ENCODE results near the gene NAA25. TPM values are rescaled to one million over a fixed set of nuclear protein-coding genes. Genes with fewer than 3 reads are reported as not detected.
A peak's percentile ranks its signal among the peaks of the same experiment; 100 is the strongest.

NAA25 gene
- total and polyA plus RNA-seq, 2 of the 4 experiments (the other 2 are of a cell fraction): 10.3 to 25.5 TPM

GRCh38 chr12:112032292-112032691, 76.3 kb downstream of the NAA25 start:
- Histone ChIP-seq H3K4ac (ENCODE audit: low read depth, low read length) (no peak overlapping the region), H2BK15ac (ENCODE audit: low read depth, low read length) (no peak overlapping the region), H3K4me3 (ENCODE audit: insufficient read depth, low read depth, low read length) (no peak overlapping the region), H3K14ac (replicated peaks; ENCODE audit: low read depth, low read length) (no peak overlapping the region), H3K56ac (ENCODE audit: extremely low read depth, insufficient read depth, low read length) (no peak overlapping the region), H3K18ac (ENCODE audit: low read depth, low read length) (no peak overlapping the region), H4K5ac (ENCODE audit: low read depth, low read length) (no peak overlapping the region), H3K79me1 (ENCODE audit: low read depth in 1 of 2, low read length in 2 of 2) (peaks cover 9 to 25% of the 10 kb centered on the region in 2 experiments; a peak in 3 of 4 replicates), H3K36me3 (ENCODE audit: control insufficient read depth, insufficient read depth, low read length) (peaks cover 34% of the 10 kb centered on the region), H2AFZ (replicated peaks; ENCODE audit: low read length, poor library complexity) (no peak overlapping the region), H2AK9ac (replicated peaks; ENCODE audit: low read depth, low read length, poor library complexity) (no peak overlapping the region), H2BK5ac (ENCODE audit: low read depth, low read length, poor library complexity, severe bottlenecking) (no peak overlapping the region), H2BK120ac (ENCODE audit: low read depth, low read length) (no peak overlapping the region), H3K9me3 (ENCODE audit: control insufficient read depth, insufficient read depth, low read length) (no peaks in the 10 kb centered on the region), H2AK5ac (ENCODE audit: low read depth, low read length) (no peak overlapping the region), H3K27me3 (ENCODE audit: control insufficient read depth, insufficient read depth, low read length) (no peaks in the 10 kb centered on the region), H2BK20ac (ENCODE audit: low read depth, low read length) (no peak overlapping the region), H3K27ac (ENCODE audit: insufficient read depth, low read length) (no peak overlapping the region), H3K4me1 (ENCODE audit: control insufficient read depth, insufficient read depth, low read length) (0 out of 2 replicates have a peak, but pooled peaks cover 2% of the 10 kb centered on the region), H3K4me2 (ENCODE audit: low read depth, low read length) (no peak overlapping the region), H4K8ac (ENCODE audit: low read depth in 2 of 2, low read length in 2 of 2) (no peak overlapping the region), H4K20me1 (ENCODE audit: insufficient read depth, low read length) (peaks cover 3% of the 10 kb centered on the region; the same call in 1 of the 2 replicates), H3K9ac (ENCODE audit: low read depth, low read length) (no peak overlapping the region), H3K9me1 (ENCODE audit: insufficient read depth, low read length) (no peaks in the 10 kb centered on the region), H4K91ac (ENCODE audit: insufficient read depth, low read depth, low read length) (no peak overlapping the region), H3K23ac (ENCODE audit: low read depth, low read length) (no peak overlapping the region)
- no TSS peak for BruUV-seq (replicated peaks)
- WGBS, 2 experiments (ENCODE audit: extremely low coverage in 2 of 2, insufficient read length in 1 of 2): no CpG with 5 or more reads among the region's 5 CpGs
- TF ChIP-seq MAFK (IDR thresholded peaks at IDR 0.05; ENCODE audit: low read depth, low read length): peak; percentile 53
- TF ChIP-seq POLR2A (IDR thresholded peaks at IDR 0.05; ENCODE audit: low read depth, low read length): no peak
- DNase-seq (no peak), ATAC-seq (ENCODE audit: low read depth) (no peak)
- ChIA-PET CTCF (no interaction called here), POLR2A (ENCODE audit: unreplicated experiment) (interaction anchor here (0.6 kb wide), 1 partner anchor 13 kb away, joined by 5 read pairs; no protein-coding TSS in a partner anchor)
- dilution Hi-C loops (cut with HindIII; ENCODE audit: low sequenced_read_pairs, unreplicated experiment) (no loop called here), intact Hi-C loops (cut with micrococcal nuclease) (no loop called here), in situ Hi-C loops (cut with MboI; ENCODE audit: low sequenced_read_pairs) (no loop called here)

Data from IMR-90 (cell line).